GM19463 (cell line): ENCODE results near the gene SUN1.
A peak's percentile ranks its signal among the peaks of the same experiment; 100 is the strongest.

Experiments used
- ATAC-seq: cut with Tn5 transposase; IDR thresholded peaks from one replicate; pipeline ENCODE4 v1.9.1; 2021; ENCODE audit warnings: mild to moderate bottlenecking, moderate library complexity; ENCODE audit not compliant: unreplicated experiment

The SUN1 gene

GRCh38 chr7:875476-876076, 43.3 kb downstream of the SUN1 start:
- no peak for ATAC-seq

GRCh38 chr7:876077-876971, 44.0 kb downstream of the SUN1 start, which contains the start of gene GET4:
Gene GET4 (plus strand): TSS chr7:876554. CDS start chr7:876646, 92 bp downstream.
- peak; percentile 73 for ATAC-seq

GRCh38 chr7:876972-877311, 44.7 kb downstream of the SUN1 start:
- ATAC-seq = no peak

GRCh38 chr7:877312-878232, 45.3 kb downstream of the SUN1 start:
- no peak for ATAC-seq

- ATAC-seq = no peak
These were observed 46.8 kb downstream of the SUN1 start for GRCh38 chr7:879093-879492.

GRCh38 chr7:879706-880105, 47.4 kb downstream of the SUN1 start:
- no peak for ATAC-seq

GRCh38 chr7:880450-880849, 48.2 kb downstream of the SUN1 start:
- no peak for ATAC-seq

- no peak for ATAC-seq
These were observed 49.4 kb downstream of the SUN1 start for GRCh38 chr7:881441-882234.

GRCh38 chr7:882336-883035, 50.2 kb downstream of the SUN1 start:
- ATAC-seq = no peak

- ATAC-seq = no peak
These were observed 51.1 kb downstream of the SUN1 start for GRCh38 chr7:883055-884021.

GRCh38 chr7:884191-885003, 52.1 kb downstream of the SUN1 start:
- ATAC-seq = no peak

GRCh38 chr7:885261-885892, 53.1 kb downstream of the SUN1 start:
- ATAC-seq = no peak

- no peak for ATAC-seq
These were observed 53.8 kb downstream of the SUN1 start for GRCh38 chr7:885893-886625.

- no peak for ATAC-seq
These were observed 54.6 kb downstream of the SUN1 start for GRCh38 chr7:886626-887487.

- no peak for ATAC-seq
These were observed 55.2 kb downstream of the SUN1 start for GRCh38 chr7:887488-887820.
